Renal cortex interstitium (tissue), 11 donors: ENCODE measurements around the gene ANO8. TPM values are rescaled to one million over a fixed set of nuclear protein-coding genes. Genes with fewer than 3 reads are reported as not detected.

Experiments used
- DNase-seq, 11 donors: peaks; one replicate each; pipeline ENCODE4 v3.0.0-alpha.2; 2013; ENCODE audit warnings: low read depth in 9 of 11, low spot score in 4 of 11; ENCODE audit errors: extremely low read depth in 1 of 11
- polyA plus RNA-seq, 3 donors: library from polyadenylated mRNA; unstranded; fragments of 120-200 nt; gene quantifications; one replicate each; pipeline ENCODE4 v1.2.1, GENCODE V29; 2013; ENCODE audit not compliant: insufficient read length in 3 of 3

ANO8 gene
- polyA plus RNA-seq, 3 donors, result 9.3 to 17.4 (median 13.9) TPM

- DNase-seq, result no peak
Observed at GRCh38 chr19:17321655-17322489, 12.8 kb downstream of the ANO8 start.

DNA sequence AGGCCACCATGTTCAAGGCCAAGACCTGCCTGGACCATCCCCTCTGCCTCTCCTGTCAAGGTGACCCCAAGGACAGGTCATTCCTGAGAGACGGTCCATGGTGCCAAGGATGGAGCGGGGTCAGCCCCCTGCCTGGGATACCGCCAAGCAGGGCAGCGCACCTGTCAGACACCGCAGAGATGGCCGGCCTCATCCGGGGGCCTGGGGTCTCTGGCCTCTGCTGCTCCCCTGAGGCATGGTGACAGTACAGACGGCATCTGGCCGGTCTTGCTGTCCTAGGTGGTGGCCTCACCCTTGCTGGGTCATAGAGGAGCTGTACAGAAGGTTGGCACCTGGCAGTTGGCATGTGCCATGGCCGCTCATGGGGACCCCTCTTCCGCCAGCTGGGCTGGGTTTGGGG, 14.2 kb downstream of the ANO8 start:
- no peak for DNase-seq

DNA sequence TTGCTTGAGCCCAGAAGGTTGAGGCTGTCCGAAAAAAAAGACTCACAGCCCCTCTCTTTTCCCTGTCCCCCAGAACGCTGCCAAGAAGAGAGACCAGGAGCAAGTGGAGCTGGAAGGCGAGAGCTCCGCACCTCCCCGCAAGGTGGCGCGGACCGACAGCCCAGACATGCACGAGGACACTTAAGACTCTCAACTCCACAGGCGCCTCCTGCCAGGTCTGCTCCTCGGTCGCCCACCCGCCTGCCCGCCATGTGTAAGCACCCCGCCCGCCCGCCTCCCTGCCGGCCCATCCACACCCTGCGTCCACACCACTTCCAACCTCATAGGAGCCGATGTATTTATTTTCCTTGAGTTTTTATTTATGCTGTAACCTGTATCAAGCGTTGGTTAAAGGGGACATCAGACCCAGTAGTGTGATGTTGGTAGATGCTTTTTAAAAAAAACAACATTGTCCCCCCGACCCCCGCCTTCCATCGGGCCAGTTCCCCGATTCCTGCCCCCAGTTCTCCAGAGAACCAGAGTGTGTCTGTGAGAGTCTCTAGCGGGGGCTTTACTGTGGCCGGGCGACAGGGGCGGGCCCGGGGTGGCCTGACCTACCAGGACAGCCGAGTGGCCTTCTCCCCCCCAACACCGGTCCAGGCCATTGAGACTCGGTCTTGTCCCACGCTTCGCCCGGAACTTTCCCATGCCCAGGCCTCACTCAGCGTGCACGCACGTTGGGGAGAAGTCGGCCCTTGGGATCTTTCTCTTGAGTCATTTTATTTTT, 15.0 kb downstream of the ANO8 start:
- DNase-seq, result no peak

- DNase-seq, result no peak
Observed at GRCh38 chr19:17318966-17319365, 15.7 kb downstream of the ANO8 start.

GRCh38 chr19:17314007-17314593, 20.6 kb downstream of the ANO8 start:
- DNase-seq, result no peak

DNA sequence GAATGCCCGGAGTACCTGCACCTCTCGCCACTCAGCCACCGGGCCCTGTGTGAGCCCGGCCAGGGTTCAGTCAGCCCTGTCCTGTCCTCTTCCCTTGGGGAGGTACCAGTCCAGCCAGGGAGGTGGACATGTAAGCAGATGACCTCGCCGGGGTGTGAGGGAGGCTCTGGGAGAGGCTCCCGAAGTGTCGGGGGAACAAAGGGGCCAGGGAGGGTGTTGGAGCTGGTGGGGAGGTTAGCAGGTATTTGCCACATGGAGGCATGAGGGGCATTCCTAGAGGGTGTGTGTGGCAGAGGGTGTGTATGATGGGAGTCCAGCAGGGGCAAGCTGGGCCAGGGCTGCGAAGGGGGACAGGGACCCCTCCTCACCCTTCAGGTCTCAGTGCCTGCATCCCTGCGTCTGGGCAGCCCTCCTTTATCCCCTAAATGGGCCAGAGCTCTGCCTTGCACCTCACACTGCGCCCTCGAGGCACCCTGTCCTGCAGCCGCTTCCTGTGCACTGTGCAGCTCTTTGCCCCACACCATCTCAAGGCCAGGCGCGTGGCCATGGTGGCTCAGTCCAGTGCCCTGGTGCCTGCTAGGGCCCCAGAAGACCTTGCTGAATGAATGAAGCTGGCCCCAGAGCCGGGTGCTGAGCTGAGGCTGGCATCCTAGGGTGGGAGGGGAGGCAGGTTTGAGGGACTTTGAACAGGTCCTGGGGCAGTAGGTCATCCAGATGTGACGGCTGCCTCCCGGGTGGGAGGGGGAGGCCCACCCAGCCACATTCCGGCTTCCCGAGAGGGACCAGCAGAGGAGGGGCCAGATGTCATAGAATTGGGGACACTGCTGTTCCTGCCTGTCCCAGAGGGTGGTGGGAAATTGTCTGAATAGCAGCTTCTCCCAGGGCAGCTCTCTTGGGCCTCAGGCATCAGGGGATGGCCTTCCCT, 22.2 kb downstream of the ANO8 start:
- no peak for DNase-seq

DNA sequence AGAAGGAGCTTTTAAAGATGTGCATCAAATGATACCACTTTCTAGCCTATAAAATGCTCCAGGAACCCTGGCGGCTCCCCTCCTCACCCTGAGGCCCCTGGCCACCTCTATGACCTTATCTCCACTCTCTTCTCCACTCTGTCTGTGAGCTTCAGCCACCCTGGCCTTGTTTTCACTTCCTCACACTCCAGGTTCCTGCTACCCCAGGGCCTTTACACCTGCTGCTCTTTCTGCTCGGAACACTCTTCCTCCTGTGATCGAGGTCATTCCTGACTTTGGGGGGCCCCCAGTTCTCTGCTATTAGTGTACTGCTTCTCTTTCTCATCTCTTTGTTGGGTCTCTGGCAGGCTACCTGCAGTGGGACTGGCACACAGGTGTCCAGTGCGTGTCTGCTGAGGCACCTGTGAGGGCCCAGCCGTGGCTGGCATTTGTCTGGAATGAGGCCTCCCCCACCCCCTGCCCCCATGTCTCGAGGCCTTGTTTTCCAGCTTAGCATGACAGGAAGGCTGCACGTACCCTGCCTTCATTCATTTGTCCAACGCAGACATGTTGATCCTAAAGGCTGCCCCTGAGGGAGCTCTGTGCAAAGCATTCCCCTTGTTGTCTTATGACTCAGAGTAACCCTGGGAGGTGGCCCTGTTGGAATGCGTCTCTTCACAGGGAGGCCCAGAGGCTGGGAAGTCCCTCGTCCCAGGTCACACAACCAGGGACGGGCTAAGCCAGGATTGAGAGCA, 23.0 kb downstream of the ANO8 start:
- no peak for DNase-seq

- no peak for DNase-seq
Observed at GRCh38 chr19:17309965-17310461, 24.6 kb downstream of the ANO8 start.

- DNase-seq, result peak; percentile 97 to 100 (median 99)
Observed at GRCh38 chr19:17309198-17309964, 25.3 kb downstream of the ANO8 start, which contains the start of gene DDA1. Gene DDA1 (plus strand): TSS chr19:17309563. CDS start chr19:17309655, 92 bp downstream.

DNA sequence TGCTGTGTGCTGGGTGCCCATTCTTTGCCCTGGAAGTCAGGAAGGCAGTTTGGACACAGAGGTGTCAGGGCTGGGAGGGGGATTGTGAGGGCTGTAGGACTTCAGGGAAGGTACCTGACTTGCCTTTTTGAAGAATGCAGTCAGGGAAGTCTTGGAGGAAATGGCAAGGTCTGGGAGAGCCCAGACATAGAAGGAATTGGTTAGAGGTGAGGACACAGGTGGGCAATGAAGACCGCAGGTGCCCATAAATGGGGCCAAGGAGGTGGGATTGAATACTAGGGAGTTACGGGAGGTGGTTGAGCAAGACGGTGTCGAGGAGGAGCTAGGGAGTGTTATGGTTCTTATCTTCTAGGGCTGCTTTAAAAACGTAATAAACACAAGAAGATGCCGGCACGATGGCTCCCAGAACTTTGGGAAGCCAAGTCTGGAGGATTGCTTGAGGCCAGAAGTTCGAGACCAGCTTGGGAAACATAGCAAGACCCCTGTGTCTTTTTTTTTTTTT, 26.7 kb downstream of the ANO8 start:
- DNase-seq, result no peak

DNA sequence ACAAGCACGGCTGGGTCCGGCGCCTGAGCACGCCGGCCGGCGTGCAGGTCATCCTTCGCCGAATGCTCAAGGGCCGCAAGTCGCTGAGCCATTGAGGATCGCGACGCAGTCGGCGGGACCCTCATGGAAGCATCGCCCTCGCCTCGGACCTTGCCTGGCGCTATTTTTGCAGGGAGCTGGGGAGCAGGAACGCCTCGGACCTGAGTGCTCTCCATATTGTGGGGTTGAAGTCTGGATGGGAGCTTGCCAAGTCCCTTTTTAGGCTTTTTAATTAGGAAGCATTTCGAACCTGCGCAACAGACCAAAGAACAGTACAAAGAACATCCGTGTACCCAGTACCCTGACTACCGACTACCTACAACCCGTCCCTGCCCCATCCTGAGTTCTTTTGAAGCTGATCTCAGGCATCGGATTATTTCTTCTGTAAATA, 28.4 kb downstream of the ANO8 start:
- DNase-seq, result no peak

- peak; percentile 90 to 97 (median 96) for DNase-seq
Observed at GRCh38 chr19:17305517-17306284, 29.0 kb downstream of the ANO8 start, which contains the start of gene MRPL34. Gene MRPL34 (plus strand): TSS chr19:17305872. CDS start chr19:17305893, 21 bp downstream.

- no peak for DNase-seq
Observed at GRCh38 chr19:17305216-17305516, 29.5 kb downstream of the ANO8 start.

DNA sequence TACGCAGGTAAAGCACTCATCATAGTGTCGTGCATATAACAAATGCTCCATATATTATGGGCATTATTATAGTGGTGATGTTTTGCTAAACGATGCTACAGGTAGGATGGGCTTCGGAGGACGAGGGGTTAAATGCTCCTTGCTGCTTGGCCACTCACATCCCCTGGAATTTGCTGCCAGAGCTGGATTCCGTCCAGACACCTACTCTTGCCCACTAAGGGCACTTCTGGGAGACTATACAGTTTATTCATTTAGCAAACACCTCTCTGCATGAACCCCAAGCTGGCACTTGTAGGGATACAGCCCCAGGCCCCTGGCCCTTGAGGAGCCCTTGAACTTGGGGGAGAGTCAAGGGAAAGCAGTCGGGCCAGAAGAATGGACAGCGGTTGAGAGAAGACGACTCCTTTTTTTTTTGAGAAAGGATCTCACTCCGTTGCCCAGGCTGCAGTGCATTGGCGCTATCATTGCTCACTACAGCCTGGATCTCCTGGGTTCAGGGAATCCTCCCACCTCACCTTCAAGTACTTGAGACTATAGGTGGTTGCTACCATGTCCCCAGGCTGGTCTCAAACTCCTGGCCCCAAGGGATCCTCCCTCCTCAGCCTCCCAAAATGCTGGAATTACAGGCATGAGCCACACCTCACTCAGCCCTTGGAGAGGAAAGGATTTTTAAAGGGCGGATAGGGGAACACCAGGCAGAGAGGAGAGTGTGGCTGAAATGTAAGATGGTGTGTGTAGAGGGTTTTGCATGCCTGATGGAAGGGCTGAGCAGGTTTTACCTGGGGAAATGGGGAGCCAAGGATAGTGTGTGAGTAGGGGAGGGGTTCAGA, 30.1 kb downstream of the ANO8 start:
- no peak for DNase-seq

GRCh38 chr19:17303940-17304267, 30.8 kb downstream of the ANO8 start:
- DNase-seq, result no peak
